HepG2 (cell line): Measurements from ENCODE around the gene PDE2A. TPM values are rescaled to one million over a fixed set of nuclear protein-coding genes. Genes with fewer than 3 reads are reported as not detected.

Experiments
- BCL3 ChIP-seq: sonication (generic); formaldehyde crosslinking; IDR thresholded peaks from 2 replicates; pipeline ENCODE4 v1.5.1; 2020; ENCODE audit warnings: mild to moderate bottlenecking, missing genetic modification reagents, moderate library complexity
- HDAC2 ChIP-seq: sonication (generic); formaldehyde crosslinking; IDR thresholded peaks from 2 replicates; pipeline ENCODE4 v1.4.0; 2020; ENCODE audit warnings: missing genetic modification reagents
- MEIS2 ChIP-seq: sonication (generic); formaldehyde crosslinking; IDR thresholded peaks from 2 replicates; pipeline ENCODE4 v1.9.0; 2021; ENCODE audit warnings: mild to moderate bottlenecking, missing genetic modification reagents
- MYC ChIP-seq: sonication (generic); formaldehyde crosslinking; IDR thresholded peaks from 2 replicates; pipeline ENCODE4 v1.9.0; 2021; ENCODE audit warnings: missing genetic modification reagents, borderline replicate concordance
- PHF8 ChIP-seq: sonication (generic); formaldehyde crosslinking; IDR thresholded peaks from 2 replicates; pipeline ENCODE4 v1.5.0; 2020; ENCODE audit warnings: missing genetic modification reagents
- SNAI1 ChIP-seq: sonication (generic); formaldehyde crosslinking; IDR thresholded peaks from 2 replicates; pipeline ENCODE4 v1.5.0; 2020; ENCODE audit warnings: mild to moderate bottlenecking, missing genetic modification reagents, borderline replicate concordance
- ZBTB3 ChIP-seq: sonication (generic); formaldehyde crosslinking; IDR thresholded peaks from 2 replicates; pipeline ENCODE4 v1.4.0; 2020; ENCODE audit warnings: low read depth, mild to moderate bottlenecking, moderate library complexity, missing genetic modification reagents, borderline replicate concordance
- ZNF382 ChIP-seq: sonication (generic); formaldehyde crosslinking; IDR thresholded peaks from 2 replicates; pipeline ENCODE4 v1.5.0; 2020; ENCODE audit warnings: missing genetic modification reagents, mild to moderate bottlenecking, borderline replicate concordance
- ZNF772 ChIP-seq: sonication (generic); formaldehyde crosslinking; IDR thresholded peaks from 2 replicates; pipeline ENCODE4 v1.5.0; 2020; ENCODE audit warnings: mild to moderate bottlenecking, missing genetic modification reagents
- ZNF891 ChIP-seq: sonication (generic); formaldehyde crosslinking; IDR thresholded peaks from 2 replicates; pipeline ENCODE4 v1.5.0; 2020; ENCODE audit warnings: mild to moderate bottlenecking, missing genetic modification reagents
- ZXDC ChIP-seq: sonication (generic); formaldehyde crosslinking; IDR thresholded peaks from 2 replicates; pipeline ENCODE4 v1.5.0; 2020; ENCODE audit warnings: mild to moderate bottlenecking, missing genetic modification reagents
- polyA plus RNA-seq, 8 experiments: library from polyadenylated mRNA; depleted of rRNA in 3 of 8; stranded (reverse) in 7 of 8; unstranded in 1 of 8; fragments of >200 nt; fragmentation: Illumina TruSeq in 4 of 8; extraction: Trizol in 4 of 8; gene quantifications; 2 replicates each; pipeline versions ENCODE4 v1.2.1 to v1.2.3, GENCODE V29; 2011 to 2016; ENCODE audit warnings: low read depth in 4 of 8, missing spikeins in 1 of 8, mixed read lengths in 1 of 8; ENCODE audit not compliant: insufficient read depth in 1 of 8
- total RNA-seq, 5 experiments: library from RNA; depleted of rRNA; stranded (reverse); fragments of >200 nt; fragmentation: Illumina TruSeq; extraction: Trizol; gene quantifications; 2 replicates each; pipeline ENCODE4 v1.2.3, GENCODE V29; 2016; ENCODE audit warnings: low read depth in 1 of 5
- TF ChIP-seq, protein P1 (sequence below): sonication (generic); formaldehyde crosslinking; IDR thresholded peaks from 2 replicates; pipeline ENCODE4 v1.4.0; 2020; ENCODE audit warnings: mild to moderate bottlenecking, missing genetic modification reagents
- TF ChIP-seq, protein P2 (sequence below): sonication (generic); formaldehyde crosslinking; IDR thresholded peaks from 2 replicates; pipeline ENCODE4 v1.4.0; 2020; ENCODE audit warnings: missing genetic modification reagents

The PDE2A gene
- total and polyA plus RNA-seq, 2 of the 13 experiments (the other 11 are each of a cell fraction or from before 2014, with no cell fraction given) = 3.1 TPM; not detected in 1

DNA sequence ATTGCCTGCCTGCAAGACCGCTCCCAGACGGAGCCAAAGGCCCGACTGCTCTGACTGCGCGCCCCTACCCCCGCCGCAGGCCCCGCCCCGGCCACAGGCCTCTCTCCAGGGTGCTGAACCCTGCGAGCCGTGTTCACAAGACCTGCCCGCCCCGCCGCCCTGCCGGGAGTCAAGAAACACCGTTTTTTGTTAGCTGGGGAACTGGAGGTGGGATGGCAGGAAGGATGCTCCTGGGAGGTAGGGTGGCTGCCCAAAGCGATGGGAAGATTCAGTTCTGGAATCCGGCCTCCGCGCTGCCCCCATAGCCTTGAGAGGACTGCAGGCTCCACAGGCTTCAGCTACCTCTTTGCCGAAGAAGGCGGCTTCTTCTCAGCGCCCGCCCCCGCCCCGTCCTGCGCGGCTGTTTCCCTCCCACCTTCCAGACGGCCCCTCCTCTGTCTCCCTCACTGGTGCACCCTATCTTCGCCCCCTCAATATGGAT, 2.7 kb upstream of the PDE2A start (continued):
- TF ChIP-seq BCL3 (CRISPR knock-in tag) (no peak), ZBTB3 (CRISPR knock-in tag) (no peak), ZNF772 (peak; percentile 27; the same call in 1 of the 2 replicates), MEIS2 (CRISPR knock-in tag) (0 out of 2 replicates have a peak, but pooled peaks have one; percentile 50), ZNF382 (CRISPR knock-in tag) (no peak), SNAI1 (CRISPR knock-in tag) (no peak), ZNF891 (CRISPR knock-in tag) (0 out of 2 replicates have a peak, but pooled peaks have one; percentile 42), HDAC2 (CRISPR knock-in tag) (peak; percentile 20; the same call in 1 of the 2 replicates), MYC (CRISPR knock-in tag) (peak; percentile 51; the same call in 1 of the 2 replicates), PHF8 (CRISPR knock-in tag) (no peak), ZXDC (CRISPR knock-in tag) (no peak)
- TF ChIP-seq, protein P1, sequence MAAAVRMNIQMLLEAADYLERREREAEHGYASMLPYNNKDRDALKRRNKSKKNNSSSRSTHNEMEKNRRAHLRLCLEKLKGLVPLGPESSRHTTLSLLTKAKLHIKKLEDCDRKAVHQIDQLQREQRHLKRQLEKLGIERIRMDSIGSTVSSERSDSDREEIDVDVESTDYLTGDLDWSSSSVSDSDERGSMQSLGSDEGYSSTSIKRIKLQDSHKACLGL (CRISPR knock-in tag) = peak; percentile 56; the same call in 1 of the 2 replicates
- TF ChIP-seq, protein P2, sequence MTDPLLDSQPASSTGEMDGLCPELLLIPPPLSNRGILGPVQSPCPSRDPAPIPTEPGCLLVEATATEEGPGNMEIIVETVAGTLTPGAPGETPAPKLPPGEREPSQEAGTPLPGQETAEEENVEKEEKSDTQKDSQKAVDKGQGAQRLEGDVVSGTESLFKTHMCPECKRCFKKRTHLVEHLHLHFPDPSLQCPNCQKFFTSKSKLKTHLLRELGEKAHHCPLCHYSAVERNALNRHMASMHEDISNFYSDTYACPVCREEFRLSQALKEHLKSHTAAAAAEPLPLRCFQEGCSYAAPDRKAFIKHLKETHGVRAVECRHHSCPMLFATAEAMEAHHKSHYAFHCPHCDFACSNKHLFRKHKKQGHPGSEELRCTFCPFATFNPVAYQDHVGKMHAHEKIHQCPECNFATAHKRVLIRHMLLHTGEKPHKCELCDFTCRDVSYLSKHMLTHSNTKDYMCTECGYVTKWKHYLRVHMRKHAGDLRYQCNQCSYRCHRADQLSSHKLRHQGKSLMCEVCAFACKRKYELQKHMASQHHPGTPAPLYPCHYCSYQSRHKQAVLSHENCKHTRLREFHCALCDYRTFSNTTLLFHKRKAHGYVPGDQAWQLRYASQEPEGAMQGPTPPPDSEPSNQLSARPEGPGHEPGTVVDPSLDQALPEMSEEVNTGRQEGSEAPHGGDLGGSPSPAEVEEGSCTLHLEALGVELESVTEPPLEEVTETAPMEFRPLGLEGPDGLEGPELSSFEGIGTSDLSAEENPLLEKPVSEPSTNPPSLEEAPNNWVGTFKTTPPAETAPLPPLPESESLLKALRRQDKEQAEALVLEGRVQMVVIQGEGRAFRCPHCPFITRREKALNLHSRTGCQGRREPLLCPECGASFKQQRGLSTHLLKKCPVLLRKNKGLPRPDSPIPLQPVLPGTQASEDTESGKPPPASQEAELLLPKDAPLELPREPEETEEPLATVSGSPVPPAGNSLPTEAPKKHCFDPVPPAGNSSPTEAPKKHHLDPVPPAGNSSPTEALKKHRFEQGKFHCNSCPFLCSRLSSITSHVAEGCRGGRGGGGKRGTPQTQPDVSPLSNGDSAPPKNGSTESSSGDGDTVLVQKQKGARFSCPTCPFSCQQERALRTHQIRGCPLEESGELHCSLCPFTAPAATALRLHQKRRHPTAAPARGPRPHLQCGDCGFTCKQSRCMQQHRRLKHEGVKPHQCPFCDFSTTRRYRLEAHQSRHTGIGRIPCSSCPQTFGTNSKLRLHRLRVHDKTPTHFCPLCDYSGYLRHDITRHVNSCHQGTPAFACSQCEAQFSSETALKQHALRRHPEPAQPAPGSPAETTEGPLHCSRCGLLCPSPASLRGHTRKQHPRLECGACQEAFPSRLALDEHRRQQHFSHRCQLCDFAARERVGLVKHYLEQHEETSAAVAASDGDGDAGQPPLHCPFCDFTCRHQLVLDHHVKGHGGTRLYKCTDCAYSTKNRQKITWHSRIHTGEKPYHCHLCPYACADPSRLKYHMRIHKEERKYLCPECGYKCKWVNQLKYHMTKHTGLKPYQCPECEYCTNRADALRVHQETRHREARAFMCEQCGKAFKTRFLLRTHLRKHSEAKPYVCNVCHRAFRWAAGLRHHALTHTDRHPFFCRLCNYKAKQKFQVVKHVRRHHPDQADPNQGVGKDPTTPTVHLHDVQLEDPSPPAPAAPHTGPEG (CRISPR knock-in tag) = 0 out of 2 replicates have a peak, but pooled peaks have one; percentile 38
